Subcutaneous abdominal adipose tissue (tissue), 5 donors: ENCODE results near the gene RAB23.

ENCODE experiments used
- H3K27ac ChIP-seq: one replicate; pipeline ENCODE4 v1.7.0; 2013; ENCODE audit warnings: low read depth, mild to moderate bottlenecking, inconsistent platforms, low read length, moderate library complexity
- H3K27me3 ChIP-seq, 5 donors: one replicate each; pipeline ENCODE4 v1.7.0; 2013; ENCODE audit warnings: low read length in 5 of 5, inconsistent platforms in 1 of 5; ENCODE audit not compliant: control insufficient read depth in 5 of 5, insufficient read depth in 4 of 5
- H3K36me3 ChIP-seq, 5 donors: one replicate each; pipeline ENCODE4 v1.7.0; 2013; ENCODE audit warnings: low read length in 5 of 5; ENCODE audit not compliant: control insufficient read depth in 5 of 5, insufficient read depth in 5 of 5
- H3K4me1 ChIP-seq, 5 donors: one replicate each; pipeline ENCODE4 v1.7.0; 2013; ENCODE audit warnings: low read length in 5 of 5, mild to moderate bottlenecking in 3 of 5, moderate library complexity in 1 of 5; ENCODE audit not compliant: control insufficient read depth in 5 of 5, insufficient read depth in 5 of 5
- H3K4me3 ChIP-seq, 5 donors: one replicate each; pipeline ENCODE4 v1.7.0; 2013; ENCODE audit warnings: low read length in 5 of 5, low read depth in 1 of 5
- H3K9ac ChIP-seq, 5 donors: one replicate each; pipeline ENCODE4 v1.7.0; 2013; ENCODE audit warnings: low read length in 5 of 5, mild to moderate bottlenecking in 4 of 5, moderate library complexity in 3 of 5
- H3K9me3 ChIP-seq, 5 donors: one replicate each; pipeline ENCODE4 v1.7.0; 2013; ENCODE audit warnings: low read length in 5 of 5; ENCODE audit not compliant: control insufficient read depth in 5 of 5
- donor health status: healthy.
- donor health status: healthy.
- donor health status: healthy.
- donor health status: healthy.
- donor health status: healthy.

Gene RAB23

DNA sequence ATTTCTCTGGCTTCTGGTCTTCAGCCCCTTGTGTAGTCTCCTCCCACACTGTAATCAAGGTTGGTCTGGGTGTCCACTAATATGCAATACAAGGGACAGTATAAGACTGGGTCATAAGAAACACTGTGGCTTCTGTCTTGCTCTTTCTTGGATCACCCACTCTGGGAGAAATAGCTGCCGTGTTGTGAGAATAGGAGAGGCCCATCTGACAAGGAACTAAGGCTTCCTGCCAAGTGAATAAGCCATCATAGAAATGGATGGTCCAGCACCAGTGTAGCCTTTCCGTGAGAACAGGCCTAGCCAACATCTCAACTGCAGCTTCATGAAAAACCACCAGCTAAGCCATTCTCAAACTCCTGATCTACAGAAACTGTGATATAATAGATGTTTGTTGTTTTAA, 26.6 kb downstream of the RAB23 start:
- Histone ChIP-seq H3K9ac (no peak overlapping the region), H3K27me3 (no peaks in the 10 kb centered on the region), H3K36me3 (peaks cover 0 to 3% (median 0%) of the 10 kb centered on the region in 5 donors), H3K4me1 (peaks cover 0 to 6% (median 0%) of the 10 kb centered on the region in 5 donors), H3K27ac (no peak overlapping the region), H3K4me3 (no peak overlapping the region), H3K9me3 (no peaks in the 10 kb centered on the region)

DNA sequence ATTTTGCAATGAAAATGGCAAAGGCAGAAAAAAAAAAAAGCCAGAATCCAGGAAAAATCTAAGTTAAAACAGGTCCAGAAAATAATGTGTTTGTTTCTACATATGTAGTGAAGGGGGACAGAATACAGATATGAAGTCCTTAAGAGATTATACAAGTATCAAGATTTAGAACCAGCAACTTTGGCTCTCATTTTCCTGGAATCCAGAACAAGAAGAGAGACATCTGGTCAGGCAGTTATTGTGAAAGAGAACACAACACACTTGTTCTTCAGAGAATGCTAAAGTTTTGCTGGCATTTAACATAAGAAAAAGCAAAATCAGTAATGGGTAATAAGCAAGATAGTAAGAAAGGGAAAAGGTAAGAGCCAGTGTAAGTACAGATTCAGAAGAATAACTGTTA, 28.9 kb downstream of the RAB23 start:
- Histone ChIP-seq H3K4me3 (no peak overlapping the region), H3K27ac (no peak overlapping the region), H3K4me1 (peaks cover 0 to 6% (median 0%) of the 10 kb centered on the region in 5 donors), H3K9ac (no peak overlapping the region), H3K36me3 (peaks cover 0 to 3% (median 0%) of the 10 kb centered on the region in 5 donors), H3K9me3 (no peaks in the 10 kb centered on the region), H3K27me3 (no peaks in the 10 kb centered on the region)

DNA sequence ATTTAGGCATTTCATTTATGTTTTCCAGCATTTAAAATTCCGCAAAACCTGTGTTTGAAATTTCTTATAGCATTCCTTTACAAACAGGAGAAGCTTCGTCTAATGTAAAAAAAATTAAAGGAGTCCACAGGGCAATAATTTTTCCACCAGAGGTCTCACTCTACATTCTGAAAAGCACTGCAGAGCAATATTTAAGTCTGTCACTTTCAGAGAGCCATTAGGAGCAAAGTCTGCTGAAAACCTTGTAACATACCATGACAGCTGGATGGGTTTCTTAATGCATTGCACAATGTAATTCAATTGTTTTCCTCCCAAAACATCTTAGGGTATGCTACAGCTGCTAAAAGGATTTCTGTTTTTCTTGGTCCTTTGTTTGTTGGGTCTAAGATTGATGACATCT, 32.0 kb downstream of the RAB23 start:
- no peak overlapping the region for H3K9ac ChIP-seq
- no peaks in the 10 kb centered on the region for H3K9me3 ChIP-seq
- peaks cover 0 to 3% (median 0%) of the 10 kb centered on the region in 5 donors for H3K36me3 ChIP-seq
- no peak overlapping the region for H3K27ac ChIP-seq
- H3K4me3 ChIP-seq = no peak overlapping the region
- H3K4me1 ChIP-seq = peaks cover 0 to 6% (median 0%) of the 10 kb centered on the region in 5 donors
- H3K27me3 ChIP-seq = no peaks in the 10 kb centered on the region

- Histone ChIP-seq H3K9ac (no peak overlapping the region), H3K4me1 (peaks cover 0 to 5% (median 0%) of the 10 kb centered on the region in 5 donors), H3K9me3 (no peaks in the 10 kb centered on the region), H3K4me3 (no peak overlapping the region), H3K27me3 (no peaks in the 10 kb centered on the region), H3K36me3 (peaks cover 3 to 24% (median 12%) of the 10 kb centered on the region in 5 donors), H3K27ac (no peak overlapping the region)
Observed at GRCh38 chr6:57183336-57183735, 38.8 kb downstream of the RAB23 start.

DNA sequence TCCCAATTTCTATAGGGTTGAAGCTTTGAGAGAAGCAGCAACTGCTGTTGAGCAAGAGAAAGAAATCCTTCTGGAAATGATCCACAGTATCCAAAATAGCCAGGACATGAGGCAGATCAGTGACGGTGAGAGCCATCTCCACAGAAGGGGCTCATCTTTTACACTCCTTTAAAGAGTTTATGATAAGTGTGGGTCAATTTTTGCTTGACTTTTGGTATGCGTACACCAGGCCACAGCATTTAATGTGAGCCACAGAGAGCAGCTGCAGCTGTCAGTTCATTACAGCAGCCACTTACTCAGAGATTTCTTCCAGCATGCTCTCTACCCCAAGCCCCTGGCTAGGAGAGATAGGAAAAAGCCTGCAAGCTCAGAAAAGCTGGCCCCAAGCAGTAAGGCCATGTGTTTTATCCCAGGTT, 40.1 kb downstream of the RAB23 start:
- H3K9ac ChIP-seq = no peak overlapping the region
- H3K4me1 ChIP-seq = peaks cover 2 to 14% (median 5%) of the 10 kb centered on the region in 5 donors
- peaks cover 3 to 24% (median 12%) of the 10 kb centered on the region in 5 donors for H3K36me3 ChIP-seq
- H3K9me3 ChIP-seq = no peaks in the 10 kb centered on the region
- no peaks in the 10 kb centered on the region for H3K27me3 ChIP-seq
- H3K4me3 ChIP-seq = no peak overlapping the region
- H3K27ac ChIP-seq = no peak overlapping the region

- H3K9ac ChIP-seq = no peak overlapping the region
- no peaks in the 10 kb centered on the region for H3K9me3 ChIP-seq
- no peak overlapping the region for H3K27ac ChIP-seq
- peaks cover 3 to 22% (median 12%) of the 10 kb centered on the region in 5 donors for H3K36me3 ChIP-seq
- no peaks in the 10 kb centered on the region for H3K27me3 ChIP-seq
- H3K4me1 ChIP-seq = peaks cover 2 to 14% (median 5%) of the 10 kb centered on the region in 5 donors
- no peak overlapping the region for H3K4me3 ChIP-seq
Observed at GRCh38 chr6:57180596-57180995, 41.5 kb downstream of the RAB23 start.

- peaks cover 2 to 35% (median 19%) of the 10 kb centered on the region in 5 donors for H3K4me1 ChIP-seq
- peak overlapping the region in 4 of 5 donors; percentile 11 to 42 (median 26) for H3K4me3 ChIP-seq
- H3K9ac ChIP-seq = peak overlapping the region in 2 of 5 donors; percentile 41 to 44
- no peaks in the 10 kb centered on the region for H3K9me3 ChIP-seq
- H3K36me3 ChIP-seq = peaks cover 0 to 6% (median 0%) of the 10 kb centered on the region in 5 donors
- peak overlapping the region; percentile 70 for H3K27ac ChIP-seq
- no peaks in the 10 kb centered on the region for H3K27me3 ChIP-seq
Observed at GRCh38 chr6:57177545-57178265, 44.4 kb downstream of the RAB23 start.

DNA sequence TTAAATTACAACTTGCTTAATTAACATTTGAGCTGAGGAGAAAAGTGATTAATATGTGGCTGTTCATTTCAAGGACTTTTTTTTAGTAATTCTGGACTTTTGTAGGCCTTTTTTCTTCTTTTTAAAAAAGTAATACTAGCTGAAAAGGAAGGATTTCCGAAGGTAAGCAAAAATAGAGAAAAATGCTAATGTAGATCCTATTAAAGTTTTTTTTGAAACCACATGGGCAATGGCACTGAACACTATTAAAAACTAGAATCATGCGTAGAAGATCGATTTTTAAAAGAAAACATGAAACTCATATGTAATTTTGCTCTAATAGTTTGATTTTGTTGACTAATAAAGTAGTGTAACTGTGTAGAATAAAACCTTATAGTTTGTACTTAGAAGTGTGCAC, 47.6 kb downstream of the RAB23 start:
- Histone ChIP-seq H3K4me1 (peaks cover 2 to 35% (median 22%) of the 10 kb centered on the region in 5 donors), H3K9me3 (no peaks in the 10 kb centered on the region), H3K27me3 (no peaks in the 10 kb centered on the region), H3K36me3 (no peaks in the 10 kb centered on the region), H3K4me3 (no peak overlapping the region), H3K9ac (no peak overlapping the region), H3K27ac (peak overlapping the region; percentile 63)

DNA sequence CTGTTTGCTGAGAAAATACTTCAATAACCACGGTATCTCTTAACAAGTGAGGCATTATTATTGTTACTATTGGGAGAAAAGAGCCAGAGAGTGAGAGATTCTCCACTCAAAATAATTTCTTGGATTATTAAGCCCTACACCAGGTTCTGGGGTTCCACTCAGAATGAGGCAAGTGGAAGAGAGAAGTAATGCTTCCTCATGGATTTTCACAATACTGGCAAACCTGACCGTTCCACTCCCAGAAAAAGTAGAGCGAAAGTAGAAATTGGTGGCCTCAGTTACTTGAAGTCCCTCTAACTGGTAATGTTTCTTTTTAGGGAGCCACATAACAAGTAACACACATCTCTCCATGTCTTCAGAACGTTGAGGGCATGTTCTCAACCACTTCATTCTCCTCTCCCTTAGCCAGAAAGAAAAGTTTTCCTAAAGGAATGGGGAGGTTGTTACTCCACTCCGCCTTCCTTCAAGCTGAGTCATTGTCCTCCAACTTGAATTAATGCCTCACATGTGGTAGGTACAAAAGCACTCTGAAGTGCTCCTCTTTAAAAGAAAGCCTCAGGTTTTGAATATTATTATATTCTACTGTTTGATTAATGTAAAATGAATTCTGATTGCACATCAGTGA, 48.1 kb downstream of the RAB23 start:
- Histone ChIP-seq H3K4me3 (peak overlapping the region in 4 of 5 donors; percentile 74 to 87 (median 82)), H3K27ac (peak overlapping the region; percentile 63)

More for the DNA sequence above, 48.1 kb downstream of the RAB23 start:
- H3K27me3 ChIP-seq = no peaks in the 10 kb centered on the region
- no peaks in the 10 kb centered on the region for H3K9me3 ChIP-seq
- H3K9ac ChIP-seq = peak overlapping the region in 2 of 5 donors; percentile 6 to 89
- no peaks in the 10 kb centered on the region for H3K36me3 ChIP-seq
- H3K4me1 ChIP-seq = peaks cover 2 to 35% (median 22%) of the 10 kb centered on the region in 5 donors
